PC-9 (cell line): ENCODE results near the gene PEAK1.

Experiments
- CTCF ChIP-seq: fragments of 200-600 bp; sonication (generic); conservative IDR thresholded peaks from 2 replicates; pipeline ENCODE4 v1.6.1; 2017; ENCODE audit warnings: mixed run types, antibody characterized with exemption, mild to moderate bottlenecking, moderate library complexity
- EZH2 ChIP-seq: fragments of 200-600 bp; sonication (generic); IDR thresholded peaks from 2 replicates; pipeline ENCODE4 v1.8.0; 2017; ENCODE audit warnings: antibody characterized with exemption, low read depth

- TF ChIP-seq CTCF: no peak
- no peak for TF ChIP-seq EZH2
These were observed 256.9 kb downstream of the PEAK1 start for GRCh38 chr15:77162872-77163633.
